ENCODE measurements around the gene DMXL1.

GRCh38 chr5:119021149-119021732, 49.6 kb upstream of the DMXL1 start:
- TF ChIP-seq CTCF (IDR thresholded peaks at IDR 0.05), result no peak
- no peak for TF ChIP-seq POLR2A (IDR thresholded peaks at IDR 0.05)

Data from heart left ventricle (tissue), 13 donors.